C4-2B (cell line): ENCODE data around the gene DNAJC11.
A peak's percentile ranks its signal among the peaks of the same experiment; 100 is the strongest.

Experiments
- CTCF ChIP-seq: fragments of 450-650 bp; conservative IDR thresholded peaks from 2 replicates; pipeline ENCODE4 v1.5.1; 2017; ENCODE audit warnings: mild to moderate bottlenecking
- ZFX ChIP-seq: fragments of 450-650 bp; IDR thresholded peaks from 2 replicates; pipeline ENCODE4 v1.6.1; 2017

GRCh38 chr1:6701437-6702153 is at the start of gene DNAJC11:
- TF ChIP-seq ZFX (peak; percentile 94), CTCF (peak; percentile 100)
